HG02970 (cell line): ENCODE data around the gene LCLAT1.
"Not testable (repeated sequence)": the region's sequence is repeated elsewhere in the genome, so short reads cannot be mapped to it uniquely, and the experiment has no call there.

Experiments used
- ATAC-seq: cut with Tn5 transposase; IDR thresholded peaks from one replicate; pipeline ENCODE4 v1.9.1; 2021; ENCODE audit warnings: mild to moderate bottlenecking, moderate library complexity, moderate number of reproducible peaks; ENCODE audit not compliant: unreplicated experiment, low FRiP score

The LCLAT1 gene

DNA sequence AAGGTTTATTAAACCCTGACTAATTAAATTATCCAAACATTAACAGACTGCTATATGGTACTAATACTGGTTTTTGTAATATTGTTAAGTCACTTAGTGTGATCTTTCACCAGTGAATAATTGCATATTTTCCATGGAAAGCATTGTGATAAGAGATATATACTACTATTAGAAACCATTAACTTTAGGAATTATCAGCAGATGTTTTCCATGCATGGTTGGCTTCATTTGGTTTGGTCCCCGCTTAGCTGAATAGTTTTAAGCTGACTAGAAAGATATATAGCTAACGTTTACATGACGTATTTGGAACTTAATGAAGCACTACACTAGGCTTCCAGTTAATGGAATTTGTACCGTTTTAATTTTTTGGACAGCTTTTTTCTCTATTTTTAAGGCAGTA, 37.9 kb downstream of the LCLAT1 start:
- ATAC-seq = no peak

DNA sequence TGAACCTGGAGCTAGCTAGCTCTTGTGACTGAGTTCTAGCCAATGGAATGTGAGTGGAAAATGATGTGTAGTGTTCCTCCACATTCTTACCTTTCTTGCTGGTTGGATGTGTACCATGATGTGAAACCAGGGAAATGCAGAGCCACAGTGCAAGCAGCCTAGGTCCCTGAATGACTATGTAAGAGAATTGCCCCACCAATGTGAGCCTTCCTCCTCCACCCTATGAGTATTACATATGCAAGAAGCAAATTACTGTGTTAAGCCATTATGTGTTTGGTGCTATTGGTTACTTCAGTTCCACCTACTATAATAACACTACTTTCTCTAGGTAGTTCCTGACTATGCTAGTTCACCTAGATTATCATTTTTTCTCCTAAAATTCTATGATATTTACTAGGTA, 39.6 kb downstream of the LCLAT1 start:
- ATAC-seq = no peak

DNA sequence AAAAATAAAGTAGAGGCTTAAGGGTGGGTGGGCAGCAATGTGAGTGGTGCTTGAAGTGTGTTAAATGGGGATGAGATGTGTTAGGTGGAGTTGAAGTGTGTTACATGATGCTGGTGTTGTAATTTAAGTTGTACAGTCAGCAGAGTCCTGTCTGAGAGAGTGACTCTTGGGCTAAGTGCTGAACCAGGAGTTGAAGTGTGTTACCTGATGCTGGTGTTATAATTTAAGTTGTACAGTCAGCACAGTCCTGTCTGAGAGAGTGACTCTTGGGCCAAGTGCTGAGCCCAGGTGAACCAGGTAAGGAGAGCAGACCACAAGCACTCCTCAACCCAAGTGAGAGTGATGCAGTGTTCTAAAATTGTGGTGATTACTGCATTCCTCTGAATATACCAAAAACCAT, 40.6 kb downstream of the LCLAT1 start:
- ATAC-seq = no peak

DNA sequence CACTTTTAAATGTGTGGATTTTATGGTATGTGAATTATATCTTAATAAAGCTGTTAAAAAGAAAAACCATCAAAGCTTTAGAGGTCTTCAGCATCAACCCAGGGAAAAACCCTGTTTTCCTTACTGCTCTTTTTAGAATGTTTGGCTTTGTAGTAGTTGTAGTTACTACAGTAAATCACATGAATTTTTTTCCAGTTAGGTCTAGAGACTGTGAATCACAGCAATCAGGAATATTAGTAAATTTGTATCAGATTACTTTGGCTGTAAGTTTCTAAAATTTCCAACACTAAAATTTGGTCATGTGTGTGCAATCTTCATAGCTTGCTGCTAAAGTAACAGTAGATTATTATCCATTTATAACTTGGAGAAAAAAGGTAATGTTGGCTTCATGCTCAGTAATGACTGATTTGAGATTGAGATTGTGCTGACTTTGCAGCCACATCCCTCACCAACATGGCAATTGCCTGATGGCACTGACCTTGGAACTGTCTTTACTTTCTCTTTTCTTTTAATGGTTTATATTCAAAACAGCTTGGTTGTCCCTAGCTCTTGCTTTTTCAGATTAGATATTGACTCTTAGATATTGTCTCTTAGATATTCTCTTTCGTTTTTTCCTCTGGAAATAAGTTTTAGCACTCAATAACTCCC, 41.1 kb downstream of the LCLAT1 start:
- ATAC-seq = no peak

DNA sequence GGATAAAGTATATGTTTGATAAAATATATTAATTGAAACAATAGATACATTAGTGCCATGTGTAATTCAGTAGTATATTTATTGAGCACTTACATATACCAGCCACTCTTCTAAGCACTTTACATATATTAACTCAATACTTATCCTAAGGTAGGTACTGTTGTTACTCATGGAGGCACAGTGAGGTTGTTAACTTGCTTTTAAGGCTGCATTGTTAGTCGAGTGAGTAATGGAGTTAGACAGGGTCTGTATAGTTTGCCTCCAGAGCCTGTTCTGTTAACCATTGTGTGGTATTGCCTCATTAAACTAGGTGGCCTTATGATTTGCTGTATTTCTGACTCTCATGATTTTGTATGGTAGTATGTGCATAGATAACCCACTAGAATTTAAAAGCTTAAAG, 44.2 kb downstream of the LCLAT1 start:
- no peak for ATAC-seq

DNA sequence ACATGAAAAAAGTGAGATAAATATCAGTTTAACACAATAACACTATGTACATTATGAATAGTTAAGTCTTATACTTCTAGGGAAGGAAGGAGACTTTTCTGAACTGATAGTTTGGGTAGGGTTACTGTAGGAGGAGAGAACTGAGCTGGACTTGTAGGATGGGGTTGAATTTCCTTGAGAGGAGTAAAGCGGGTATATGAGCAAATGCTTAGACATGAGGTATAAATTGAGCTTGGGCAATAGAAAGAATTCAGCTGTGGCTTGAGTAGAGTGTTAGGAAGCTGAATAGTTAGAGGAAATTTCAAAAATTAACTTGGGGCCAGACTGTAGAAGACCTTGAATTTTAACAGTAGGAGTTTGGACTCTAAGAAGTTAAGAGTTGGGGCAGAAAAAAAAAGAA, 45.1 kb downstream of the LCLAT1 start:
- no peak for ATAC-seq

DNA sequence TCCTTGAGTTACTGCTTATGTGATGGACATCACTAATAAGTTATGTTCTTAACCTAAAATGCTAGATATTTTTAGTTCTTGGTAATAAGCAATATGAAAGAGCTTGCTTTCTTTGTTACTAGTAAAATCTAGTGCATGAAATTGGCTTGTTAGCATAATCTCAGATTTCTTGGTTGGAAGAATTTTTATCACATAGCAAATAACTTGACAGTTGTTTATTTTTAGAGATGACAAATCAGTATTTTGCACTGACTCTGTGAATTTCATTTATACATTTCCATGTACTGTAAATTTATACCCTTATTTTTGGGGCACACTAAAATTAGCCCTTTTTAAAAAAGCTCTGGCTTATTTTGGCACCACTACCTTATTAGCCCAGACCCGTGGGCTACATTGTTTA, 45.6 kb downstream of the LCLAT1 start:
- ATAC-seq = no peak

DNA sequence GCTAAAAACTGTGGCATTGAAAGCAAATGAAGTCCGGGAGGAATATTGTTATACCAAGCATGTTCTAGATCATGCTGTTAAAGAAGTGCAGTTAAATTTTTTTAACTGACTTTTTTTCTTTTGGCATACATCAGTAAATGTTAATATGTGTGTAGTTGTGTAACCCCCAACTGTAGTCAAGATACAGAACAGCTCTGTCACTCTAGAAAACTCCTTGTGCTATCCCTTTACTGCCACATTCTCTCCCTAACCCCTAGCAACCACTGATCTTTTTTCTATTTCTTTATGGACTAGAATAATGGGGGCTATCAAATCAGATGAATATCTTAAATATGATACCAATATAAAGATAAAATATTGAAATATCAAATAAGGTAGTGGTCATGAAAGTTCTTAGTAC, 46.4 kb downstream of the LCLAT1 start:
- ATAC-seq = no peak

DNA sequence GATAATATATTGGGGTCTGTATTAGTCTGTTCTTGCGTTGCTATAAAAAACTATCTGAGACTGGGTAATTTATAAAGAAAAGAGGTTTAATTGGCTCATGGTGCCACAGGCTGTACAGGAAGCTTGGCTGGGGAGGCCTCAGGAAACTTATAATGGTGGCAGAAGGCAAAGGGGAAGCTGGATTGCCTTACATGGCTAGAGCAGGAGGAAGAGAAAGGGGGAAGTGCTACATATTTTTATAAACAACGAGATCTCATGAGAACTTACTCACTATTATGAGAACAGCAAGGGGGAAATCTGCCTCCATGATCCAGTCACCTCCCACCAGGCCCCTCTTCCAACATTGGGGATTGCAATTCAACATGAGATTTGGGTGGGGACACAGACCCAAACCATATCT, 48.9 kb downstream of the LCLAT1 start:
- not testable (repeated sequence) for ATAC-seq

DNA sequence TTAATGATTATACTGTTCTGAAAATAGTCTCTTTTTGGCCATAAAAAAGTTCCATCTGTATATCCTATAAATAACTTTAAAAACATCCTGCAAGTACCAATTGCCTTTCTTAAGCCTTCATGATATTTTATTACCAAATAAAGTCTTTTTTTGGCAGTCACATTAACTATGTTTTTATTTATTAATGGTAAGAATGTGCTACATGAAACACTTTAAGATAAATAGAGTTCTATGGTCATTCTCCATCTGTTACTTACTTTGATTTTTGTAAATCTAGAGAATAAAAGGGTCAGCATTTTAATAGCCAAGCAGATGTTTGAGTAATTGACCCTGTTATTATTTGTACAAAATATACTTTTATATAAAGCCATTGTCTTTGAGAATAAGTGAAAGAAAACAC, 52.6 kb downstream of the LCLAT1 start:
- no peak for ATAC-seq

DNA sequence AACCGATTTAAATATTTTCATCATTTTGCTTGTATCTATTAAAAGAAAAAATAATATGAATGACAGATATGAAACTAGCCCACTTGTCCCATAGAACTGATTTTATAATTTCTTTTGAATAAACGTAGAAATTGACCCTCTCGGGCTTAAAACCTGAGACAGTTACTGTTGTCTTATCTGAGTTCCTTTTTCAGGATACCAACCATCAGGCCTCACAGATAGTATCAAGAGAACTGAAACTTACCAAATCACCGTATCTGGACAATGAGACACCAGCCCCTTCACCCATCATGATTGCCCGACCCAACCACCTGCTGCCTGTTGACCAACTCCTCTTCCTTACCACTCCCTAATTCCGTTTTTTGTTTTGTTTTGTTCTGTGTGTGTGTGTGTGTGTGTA, 53.7 kb downstream of the LCLAT1 start:
- ATAC-seq = no peak

DNA sequence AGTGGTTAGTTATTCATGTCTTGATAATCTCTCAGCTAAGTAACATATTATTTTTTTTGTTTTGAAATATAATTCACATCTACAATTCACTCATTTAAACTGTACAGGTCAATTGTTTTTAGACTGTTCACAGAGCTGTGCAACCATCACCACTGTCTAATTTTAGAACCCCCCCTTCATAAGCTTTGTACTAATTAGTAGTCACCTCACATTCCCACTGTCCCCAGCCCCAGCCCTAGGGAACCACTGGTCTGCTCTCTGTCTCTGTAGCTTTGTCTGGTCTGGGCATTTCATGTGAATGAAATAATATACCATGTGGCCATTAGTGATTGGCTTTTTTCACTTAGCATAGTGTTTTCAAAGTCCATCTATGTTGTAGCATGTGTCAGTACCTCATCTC, 55.3 kb downstream of the LCLAT1 start:
- ATAC-seq = no peak

DNA sequence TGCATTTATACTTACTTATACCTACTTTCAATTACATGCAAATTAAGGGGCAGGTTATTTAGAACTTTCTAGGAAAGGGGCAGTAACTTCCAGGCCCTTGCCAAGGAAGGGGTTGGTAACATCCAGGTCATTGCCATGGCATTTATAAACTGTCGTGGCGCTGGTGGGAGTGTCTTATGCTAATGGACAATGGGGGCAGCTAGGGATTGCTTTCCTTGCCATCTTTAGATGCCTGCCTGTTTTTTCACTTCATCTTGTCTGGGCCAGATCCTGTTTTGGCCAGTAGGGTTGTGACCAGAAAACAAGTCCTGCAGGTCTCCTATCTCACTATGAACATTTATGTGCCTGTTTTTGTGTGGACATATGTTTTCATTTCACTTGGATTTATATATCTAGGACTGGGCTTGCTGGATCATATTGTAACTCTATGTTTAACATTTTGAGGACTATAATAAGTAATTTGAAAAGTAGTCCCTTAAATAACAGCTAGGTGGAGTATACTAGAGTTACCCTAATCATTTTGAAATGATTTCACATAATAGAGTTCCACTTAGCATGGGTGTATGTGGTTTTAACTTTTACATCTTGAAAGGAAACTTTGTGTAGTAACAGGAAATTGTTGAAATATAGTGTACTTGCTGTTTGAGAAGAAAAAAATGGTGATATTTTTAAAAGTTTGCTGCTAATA, 56.1 kb downstream of the LCLAT1 start:
- ATAC-seq = no peak

DNA sequence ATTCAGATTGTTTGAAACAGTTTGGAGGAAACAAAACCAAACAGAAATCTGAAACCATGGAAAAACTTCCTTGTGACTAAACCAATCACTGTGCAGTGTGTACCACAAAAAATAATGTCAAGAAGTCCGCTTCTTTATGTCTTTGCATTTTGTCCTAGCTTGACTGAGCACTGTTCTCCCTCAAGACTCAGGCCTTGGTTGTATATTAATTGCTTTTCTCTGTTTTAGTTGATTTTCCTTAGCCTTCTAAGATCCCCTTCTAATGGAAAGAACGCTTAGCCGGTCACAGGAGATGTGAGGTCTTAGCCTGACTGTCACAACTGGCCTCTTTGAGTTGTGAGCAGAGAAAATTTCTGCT, 56.6 kb downstream of the LCLAT1 start:
- ATAC-seq = no peak

DNA sequence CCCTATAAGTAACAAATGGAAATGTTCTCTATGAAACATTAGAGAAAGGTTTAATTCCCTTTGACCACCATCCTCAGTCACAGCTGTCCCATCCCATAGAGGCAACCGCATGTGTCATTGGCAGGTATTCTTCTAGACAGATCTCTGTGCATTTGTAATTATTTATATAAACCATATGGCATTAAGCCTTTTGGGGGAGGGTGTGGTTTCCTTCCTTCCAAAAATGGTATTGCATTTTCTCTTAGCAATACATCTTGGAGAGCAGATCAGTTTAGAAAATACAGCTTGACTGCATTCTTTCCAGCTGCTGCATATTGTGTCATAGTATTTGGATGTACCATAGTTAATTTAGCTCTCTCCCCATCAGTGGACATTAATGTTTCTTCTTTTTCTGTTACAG, 57.7 kb downstream of the LCLAT1 start:
- ATAC-seq = no peak

DNA sequence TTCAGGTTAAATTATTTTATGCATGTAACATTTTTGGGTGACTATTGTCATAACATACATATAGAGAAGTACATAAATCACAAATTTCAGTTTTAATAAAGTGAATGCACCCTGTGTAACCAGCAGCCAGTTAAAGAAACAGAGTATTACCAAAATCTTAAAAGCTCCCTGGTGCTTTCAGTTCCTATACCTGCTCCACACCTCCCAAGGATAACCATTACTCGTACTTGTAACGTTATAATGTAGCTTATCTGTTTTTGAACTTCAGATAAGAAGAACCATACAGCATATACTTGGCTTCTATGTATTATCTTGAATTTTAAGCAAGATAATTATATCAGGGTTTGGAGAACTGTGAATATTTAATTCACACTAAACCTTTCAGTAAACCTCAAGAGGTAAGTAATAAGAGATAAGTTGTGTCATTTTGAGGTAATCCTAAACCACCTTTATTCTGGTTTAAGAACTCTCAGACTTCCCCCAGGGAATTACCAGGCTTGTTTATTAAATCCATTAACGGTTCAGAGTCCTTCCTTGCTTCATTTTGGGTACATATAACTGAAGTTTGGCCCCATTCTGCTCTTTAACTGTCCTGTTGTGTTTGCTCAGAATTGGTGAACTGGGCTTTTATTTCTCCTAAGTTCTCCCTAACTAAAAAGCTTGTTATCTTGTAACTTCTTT, 58.6 kb downstream of the LCLAT1 start:
- ATAC-seq = no peak

DNA sequence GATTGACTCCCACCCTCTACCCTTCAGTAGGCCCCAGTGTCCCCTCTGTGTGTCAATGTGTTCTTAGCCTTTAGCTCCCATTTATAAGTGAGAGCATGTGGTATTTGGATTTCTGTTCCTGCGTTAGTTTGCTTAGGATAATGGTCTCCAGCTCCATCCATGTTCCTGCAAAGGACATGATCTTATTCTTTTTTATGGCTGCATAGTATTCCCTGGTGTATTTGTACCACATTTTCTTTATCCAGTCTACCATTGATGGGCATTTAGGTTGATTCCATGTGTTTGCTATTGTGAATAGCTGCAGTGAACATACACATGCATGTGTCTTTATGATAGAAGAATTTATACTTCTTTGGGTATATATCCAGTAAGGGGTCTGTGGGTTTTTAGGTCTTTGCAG, 60.4 kb downstream of the LCLAT1 start:
- ATAC-seq = not testable (repeated sequence)

DNA sequence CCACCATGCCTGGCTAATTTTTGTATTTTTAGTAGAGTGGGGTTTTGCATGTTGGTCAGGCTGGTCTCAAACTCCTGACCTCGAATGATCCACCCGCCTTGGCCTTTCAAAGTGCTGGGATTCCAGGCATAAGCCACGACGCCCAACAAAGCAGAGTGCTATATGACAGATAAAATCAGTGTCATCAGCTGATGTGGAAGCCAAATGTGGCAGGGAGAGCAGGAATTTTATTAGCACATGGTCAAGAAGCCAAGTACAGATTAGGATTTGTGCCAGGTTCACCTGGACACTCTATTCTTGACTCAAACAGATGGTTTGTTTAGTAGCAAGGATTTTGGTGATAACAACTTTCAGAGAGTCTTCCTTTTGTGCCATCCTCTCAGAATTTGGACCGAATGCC, 62.7 kb downstream of the LCLAT1 start:
- ATAC-seq = no peak

DNA sequence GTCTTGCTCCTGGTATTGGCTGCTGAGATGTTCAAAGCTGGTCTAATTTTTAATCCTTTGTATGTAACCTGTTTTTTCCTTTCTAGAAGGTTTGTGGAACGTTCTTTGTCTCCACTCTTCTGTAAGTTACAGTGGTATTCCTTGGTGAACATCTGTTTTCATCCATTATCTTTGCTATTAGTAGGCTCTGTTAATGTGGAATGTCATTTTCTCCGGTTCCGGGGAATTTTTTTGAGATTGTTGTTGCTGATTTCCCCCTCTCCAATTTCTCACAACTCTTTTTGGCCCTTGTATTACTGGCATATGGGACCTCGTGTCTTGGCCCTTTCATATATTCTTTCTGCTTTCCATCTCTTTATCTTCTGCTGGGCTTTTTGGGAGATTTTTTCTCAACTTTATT, 63.4 kb downstream of the LCLAT1 start:
- ATAC-seq = no peak

DNA sequence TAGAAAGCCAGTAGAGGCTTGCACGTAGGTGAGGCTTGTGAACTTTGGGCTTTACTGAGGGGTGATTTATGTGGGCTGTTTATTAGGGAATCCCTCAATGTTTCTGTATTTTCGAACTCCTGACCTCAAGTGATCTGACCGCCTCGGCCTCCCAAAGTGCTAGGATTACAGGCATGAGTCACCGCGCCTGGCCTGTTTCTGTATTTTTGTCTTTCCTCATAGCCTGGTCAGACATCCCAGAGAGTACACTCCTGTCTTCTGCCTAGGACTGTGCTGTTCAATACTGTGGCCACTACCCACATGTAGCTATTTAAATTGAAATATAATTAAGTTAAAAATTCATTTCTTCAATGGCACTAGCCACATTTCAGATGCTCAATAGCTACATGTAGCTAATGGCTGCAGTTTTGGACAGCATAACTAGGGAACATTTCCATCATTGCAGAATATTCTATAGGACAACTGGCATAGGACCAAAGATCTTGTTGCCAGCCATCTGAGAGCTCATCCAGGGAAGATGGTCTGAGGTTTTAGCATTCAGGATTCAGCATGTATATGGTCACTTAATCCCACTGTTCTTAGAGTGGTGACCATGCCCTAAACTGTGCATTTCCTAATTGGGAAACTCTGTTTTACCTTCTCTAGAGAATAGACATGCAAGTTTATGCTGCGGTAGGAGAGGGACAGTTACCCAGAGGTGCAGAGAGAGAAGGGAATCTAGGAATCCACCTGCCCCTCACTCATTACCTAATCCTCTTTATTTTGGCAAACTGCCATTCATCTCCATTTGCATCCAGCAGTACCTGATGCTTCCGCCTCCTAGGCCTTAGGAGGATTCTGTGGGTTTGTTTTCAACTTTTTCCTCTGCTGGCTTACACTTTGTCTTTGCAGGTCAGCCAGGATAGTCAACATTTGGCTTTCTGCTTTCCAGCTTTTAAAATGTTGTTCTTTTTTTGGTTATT, 64.4 kb downstream of the LCLAT1 start:
- no peak for ATAC-seq
